Right lobe of liver (tissue), 6 donors: ENCODE measurements around the gene PAGE2B. TPM values are rescaled to one million over a fixed set of nuclear protein-coding genes. Genes with fewer than 3 reads are reported as not detected.

Experiments used
- ATAC-seq, 4 donors: fragments of 200-7000 bp; cut with Tn5 transposase; one replicate each; pipeline ENCODE4 v1.9.1; 2020; ENCODE audit warnings: mild to moderate bottlenecking in 4 of 4, moderate library complexity in 4 of 4
- DNase-seq, 3 donors: peaks; one replicate each; pipeline ENCODE4 v3.0.0-alpha.2; 2020
- H3K27ac ChIP-seq, 3 donors: fragments of 200-600 bp; one replicate each; pipeline ENCODE4 v1.8.0; 2022
- H3K27me3 ChIP-seq, 2 donors: fragments of 200-600 bp; one replicate each; pipeline ENCODE4 v1.8.0; 2022
- H3K36me3 ChIP-seq, 4 donors: fragments of 200-600 bp; sonication (generic) in 1 of 4; one replicate each; pipeline versions ENCODE4 v1.5.1 to v1.8.0; 2017 to 2022; ENCODE audit warnings: control low read depth in 1 of 4
- H3K4me1 ChIP-seq, 4 donors: fragments of 200-600 bp; sonication (generic) in 1 of 4; one replicate each; pipeline versions ENCODE4 v1.5.1 to v1.8.0; 2017 to 2022; ENCODE audit warnings: control low read depth in 1 of 4
- H3K4me3 ChIP-seq, 3 donors: fragments of 200-600 bp; one replicate each; pipeline ENCODE4 v1.8.0; 2022
- H3K9me3 ChIP-seq, 4 donors: fragments of 200-600 bp; sonication (generic) in 1 of 4; one replicate each; pipeline versions ENCODE4 v1.5.1 to v1.8.0; 2017 to 2022; ENCODE audit warnings: control low read depth in 1 of 4
- CTCF ChIP-seq, 4 donors: fragments of 200-600 bp in 3 of 4; fragments of 450-650 bp in 1 of 4; IDR thresholded peaks; one replicate each; pipeline versions ENCODE4 v1.5.1 to v1.8.0; 2016 to 2022; ENCODE audit warnings: antibody characterized with exemption in 4 of 4, mild to moderate bottlenecking in 2 of 4
- POLR2A ChIP-seq: fragments of 450-650 bp; IDR thresholded peaks from one replicate; pipeline ENCODE4 v1.6.1; 2017; ENCODE audit warnings: antibody characterized with exemption, mild to moderate bottlenecking
- WGBS: methylation state at CpG from one replicate; pipeline ENCODE4 v1.1.6; 2018; ENCODE audit warnings: low coverage, low lambda C conversion rate; ENCODE audit not compliant: insufficient coverage; ENCODE audit errors: missing lambda C conversion rate; 5-methylcytosine and 5-hydroxymethylcytosine counted together
- intact Hi-C, 2 donors: fragments of 100-400 bp; cut with DNase I; formaldehyde crosslinking; loops; one replicate each; pipeline versions ENCODE4 v1.11.2 to v1.14.1; 2022
- total RNA-seq, 6 experiments: library from RNA; depleted of rRNA in 2 of 6; stranded (reverse); fragments of >200 nt in 2 of 6; fragmentation: NEBNext Ultra II Directional in 3 of 6; extraction: Animal tissue kit (Norgen Biotek cat#: 25700) in 3 of 6; gene quantifications; one replicate each; pipeline versions ENCODE4 v1.1.0 to v1.2.4, GENCODE V29; 2016 to 2023
- donor health status: DM: no; HTN: yes; CAD: no.
- donor health status: DM: no; HTN: no; CAD: no.
- donor health status: DM: no; HTN: no; CAD: no.
- donor health status: DM: no; HTN: yes; CAD: no.
- donor health status: DM: no; HTN: yes; CAD: no.

PAGE2B gene
- total RNA-seq, 6 experiments from 2014 or later: not detected

GRCh38 chrX:55123900-55124299 lies 49.1 kb downstream of the PAGE2B start:
- Histone ChIP-seq H3K36me3 (no peaks in the 10 kb centered on the region), H3K4me3 (no peak overlapping the region), H3K9me3 (no peaks in the 10 kb centered on the region), H3K4me1 (no peaks in the 10 kb centered on the region), H3K27me3 (peaks cover 0 to 5% of the 10 kb centered on the region in 2 donors), H3K27ac (no peak overlapping the region)
- DNase-seq (no peak), ATAC-seq (no peak)
- 83% methylated on average over 2 of the region's 7 CpGs for WGBS
- no peak for TF ChIP-seq POLR2A
- TF ChIP-seq CTCF (IDR thresholded peaks at IDR 0.05): no peak
- intact Hi-C loops: no loop called here

- Histone ChIP-seq H3K4me1 (no peaks in the 10 kb centered on the region), H3K36me3 (no peaks in the 10 kb centered on the region), H3K27ac (no peak overlapping the region), H3K9me3 (no peaks in the 10 kb centered on the region), H3K27me3 (peaks cover 3 to 5% of the 10 kb centered on the region in 2 donors), H3K4me3 (no peak overlapping the region)
- WGBS: 0% methylated on average over 1 of the region's 2 CpGs
- intact Hi-C loops: no loop called here
- DNase-seq: no peak
- no peak for TF ChIP-seq POLR2A
- no peak for TF ChIP-seq CTCF (IDR thresholded peaks at IDR 0.05)
- no peak for ATAC-seq
Observed at GRCh38 chrX:55127692-55128091, 52.9 kb downstream of the PAGE2B start.

Other genes with a start within 250 kb of the PAGE2B start
- 1 to 10 TPM in 1 of 6 experiments, under 1 TPM in 5; 0.06 to 1.4 (median 0.49) TPM for gene TRO, start 154.2 kb upstream of the PAGE2B start, total RNA-seq
- 10 to 100 TPM in 4 of 6 experiments, 1 to 10 TPM in 2; 3.8 to 21.8 (median 16.7) TPM for gene PFKFB1, start 80.8 kb upstream of the PAGE2B start, total RNA-seq
- 10 to 100 TPM in 2 of 6 experiments, 1 to 10 TPM in 4; 4.9 to 12.5 (median 8.6) TPM for gene APEX2, start 74.7 kb upstream of the PAGE2B start, total RNA-seq
- gene ALAS2, start 44.1 kb upstream of the PAGE2B start, total RNA-seq: 1 to 10 TPM in 4 of 6 experiments, under 1 TPM in 1, not detected in 1; 0.16 to 8.3 (median 2.7) TPM
- not detected for gene PAGE2, start 14.0 kb downstream of the PAGE2B start, total RNA-seq
- under 1 TPM in 1 of 6 experiments, not detected in 5; 0.46 TPM for gene PAGE5, start 145.3 kb downstream of the PAGE2B start, total RNA-seq
- not detected for gene PAGE3, start 189.9 kb downstream of the PAGE2B start, total RNA-seq